ENCODE data around the gene BMERB1.
"Not testable (repeated sequence)": the region's sequence is repeated elsewhere in the genome, so short reads cannot be mapped to it uniquely, and the experiment has no call there.

The BMERB1 gene

DNA sequence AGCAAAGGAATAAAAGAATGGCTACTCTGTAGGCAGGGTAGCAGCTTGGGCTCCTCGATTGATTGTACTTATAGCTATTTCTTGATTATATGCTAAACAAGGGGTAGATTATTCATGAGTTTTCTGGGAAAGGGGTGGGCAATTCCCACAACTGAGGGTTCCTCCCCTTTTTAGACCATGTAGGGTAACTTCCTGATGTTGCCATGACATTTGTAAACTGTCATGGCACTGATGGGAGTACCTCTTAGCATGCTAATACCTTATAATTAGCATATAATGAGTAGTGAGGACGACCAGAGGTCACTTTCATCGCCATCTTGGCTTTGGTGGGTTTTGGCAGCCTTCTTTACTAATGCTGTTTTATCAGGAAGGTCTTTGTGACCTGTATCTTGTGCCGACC is 136.3 kb downstream of the BMERB1 start:
- DNase-seq: not testable (repeated sequence)

GRCh38 chr16:15571557-15571956 is 137.2 kb downstream of the BMERB1 start:
- no peak for DNase-seq

GRCh38 chr16:15572329-15573001 is 138.1 kb downstream of the BMERB1 start:
- no peak for DNase-seq

DNA sequence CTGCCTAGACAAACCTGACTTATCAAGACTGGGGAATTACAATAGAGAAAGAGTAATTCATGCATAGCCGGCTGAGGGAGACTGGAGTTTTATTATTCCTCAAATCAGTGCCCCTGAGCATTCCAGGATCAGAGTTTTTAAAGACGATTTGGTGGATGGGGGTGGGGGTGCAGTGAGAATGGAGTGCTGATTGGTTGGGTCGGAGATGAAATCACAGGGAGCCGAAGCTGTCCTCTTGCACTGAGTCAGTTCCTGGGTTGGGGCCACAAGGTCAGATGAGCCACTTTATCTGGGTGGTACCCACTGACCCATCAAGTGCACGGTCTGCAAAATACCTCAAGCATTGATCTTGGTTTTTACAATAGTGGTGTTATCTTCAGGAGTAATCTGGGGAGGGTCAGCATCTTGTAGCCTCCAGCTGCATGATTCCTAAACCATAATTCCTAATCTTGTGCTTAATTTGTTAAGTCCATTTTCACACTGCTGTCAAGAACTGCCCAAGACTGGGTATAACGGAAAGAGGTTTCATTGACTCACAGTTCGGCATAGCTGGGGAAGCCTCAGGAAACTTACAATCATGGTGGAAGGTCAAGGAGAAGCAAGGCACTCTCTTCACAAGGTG is 139.0 kb downstream of the BMERB1 start:
- DNase-seq: no peak

GRCh38 chr16:15573896-15574613 is 139.7 kb downstream of the BMERB1 start:
- not testable (repeated sequence) for DNase-seq

GRCh38 chr16:15574614-15574948 is 140.2 kb downstream of the BMERB1 start:
- no peak for DNase-seq

DNA sequence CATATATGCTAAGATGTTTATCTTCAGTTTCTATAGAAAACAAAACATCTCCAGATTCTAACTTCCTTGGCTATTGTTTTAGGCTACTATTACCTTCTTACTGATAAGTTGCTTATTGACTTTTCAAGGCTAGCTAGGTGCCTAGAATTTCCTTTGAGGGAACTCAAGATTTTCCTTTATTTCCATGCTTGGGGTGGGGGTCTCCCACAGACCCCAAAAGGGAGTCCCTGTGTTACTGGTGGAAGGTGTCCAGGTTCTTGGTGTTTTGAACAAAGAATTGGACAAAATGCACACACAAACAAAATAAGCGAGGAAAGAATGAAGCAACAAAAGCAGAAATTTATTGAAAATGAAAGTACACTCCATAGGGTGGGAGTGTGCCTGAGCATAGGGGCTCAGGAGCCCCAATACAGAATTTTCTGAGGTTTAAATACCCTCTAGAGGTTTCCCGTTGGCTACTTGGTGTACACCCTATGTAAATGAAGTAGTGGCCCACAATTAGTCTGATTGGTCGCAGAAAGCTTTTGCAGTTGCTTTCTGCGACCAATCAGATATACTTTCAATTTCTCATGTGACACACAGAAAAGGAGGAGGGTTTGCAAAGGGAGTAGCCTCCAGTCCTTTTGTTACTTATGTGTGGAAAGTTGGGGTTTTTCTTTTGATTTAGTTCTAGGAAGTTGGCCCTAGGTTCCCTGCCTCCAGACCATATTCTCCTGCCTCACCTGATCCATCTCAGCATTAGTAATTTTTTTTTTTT is 141.1 kb downstream of the BMERB1 start:
- no peak for DNase-seq

- no peak for DNase-seq
Measured at GRCh38 chr16:15576960-15577958, 142.9 kb downstream of the BMERB1 start.

DNA sequence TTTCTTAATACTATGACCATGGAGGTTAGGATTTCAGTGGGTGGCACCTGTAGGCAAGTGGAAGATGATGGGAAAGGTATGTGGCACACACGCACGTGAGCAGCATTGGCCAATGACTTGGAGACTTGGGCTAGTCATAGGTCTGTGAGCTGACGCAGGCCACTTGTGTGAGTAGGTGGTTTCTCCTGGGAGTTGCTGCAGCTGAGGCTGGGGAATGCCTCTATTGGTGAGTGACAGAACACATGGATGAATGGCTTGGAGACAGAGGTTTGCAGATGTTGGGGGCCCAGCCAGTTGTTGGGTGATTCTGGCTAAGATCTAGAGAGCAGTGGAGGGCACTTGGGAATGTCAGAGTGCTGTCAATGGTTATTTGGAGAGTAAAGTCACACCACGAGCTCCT is 144.4 kb downstream of the BMERB1 start:
- DNase-seq: no peak

DNA sequence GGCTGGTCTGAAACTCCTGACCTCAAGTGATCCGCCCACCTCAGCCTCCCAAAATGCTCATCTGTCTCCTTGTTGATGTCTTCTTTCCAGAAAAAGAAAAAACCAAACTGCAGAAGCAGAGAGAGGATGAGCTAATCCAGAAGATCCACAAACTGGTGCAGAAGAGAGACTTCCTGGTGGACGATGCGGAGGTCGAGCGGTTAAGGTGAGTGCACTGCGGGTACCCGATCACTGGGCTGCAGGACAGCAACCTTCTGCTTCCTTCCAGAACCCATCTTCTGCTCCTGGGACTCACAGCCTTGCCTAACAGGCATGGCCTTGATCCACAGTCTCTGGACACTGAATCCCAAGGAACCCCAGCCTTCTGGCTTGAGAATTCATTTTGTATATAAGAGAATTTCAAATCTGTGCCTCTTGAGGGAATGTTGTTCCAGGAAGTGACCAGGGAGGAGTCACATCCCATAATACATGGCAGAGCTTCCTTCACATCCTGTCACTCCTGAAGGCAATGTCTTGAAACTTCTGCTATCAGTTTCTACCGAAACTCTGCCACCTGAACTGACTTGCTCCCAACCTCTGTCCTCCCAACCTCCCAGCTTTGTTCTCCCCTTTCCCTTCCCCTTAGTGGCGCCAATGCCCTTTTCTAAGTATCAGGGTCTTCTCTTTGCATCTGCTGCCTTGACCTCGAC is 146.9 kb downstream of the BMERB1 start:
- DNase-seq: no peak

GRCh38 chr16:15583526-15583925 is 149.1 kb downstream of the BMERB1 start:
- no peak for DNase-seq

- no peak for DNase-seq
Measured at GRCh38 chr16:15585956-15586355, 151.6 kb downstream of the BMERB1 start.

GRCh38 chr16:15586716-15587115 is 152.3 kb downstream of the BMERB1 start:
- DNase-seq: no peak

DNA sequence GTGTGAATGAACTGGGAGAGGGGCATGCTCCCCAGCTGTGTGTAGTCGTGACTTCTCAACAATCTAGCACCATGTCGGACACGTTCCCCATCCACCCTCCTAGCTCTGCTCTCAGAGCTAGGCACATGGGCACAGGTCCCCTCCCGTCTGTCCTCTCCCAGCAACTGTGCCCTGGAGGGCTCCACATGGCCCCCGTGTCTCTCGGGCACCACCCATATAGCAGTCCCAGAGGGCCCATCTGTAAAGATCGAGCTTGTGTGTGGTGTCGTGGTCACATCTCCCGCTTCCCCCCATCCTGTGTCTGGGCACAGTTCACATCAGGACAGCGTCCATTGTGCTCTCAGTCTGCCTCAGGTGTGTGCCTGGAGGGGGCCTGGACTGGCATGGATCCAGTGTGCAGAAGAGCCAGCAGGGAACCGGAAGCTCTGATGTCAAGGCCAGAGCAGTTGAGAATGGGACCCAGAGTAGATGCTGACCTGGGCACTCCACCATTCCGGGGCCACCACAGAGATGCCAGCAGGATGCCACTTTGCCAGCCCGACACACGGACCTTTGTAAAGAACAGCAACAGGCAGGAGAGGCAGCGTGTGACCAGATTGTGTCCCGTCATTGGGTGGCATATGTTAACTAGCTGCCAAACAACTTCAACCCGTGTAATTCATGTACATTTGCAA is 152.9 kb downstream of the BMERB1 start:
- no peak for DNase-seq

- DNase-seq: no peak
Measured at GRCh38 chr16:15592324-15592723, 157.9 kb downstream of the BMERB1 start.

GRCh38 chr16:15593235-15593634 is 158.8 kb downstream of the BMERB1 start:
- no peak for DNase-seq

DNA sequence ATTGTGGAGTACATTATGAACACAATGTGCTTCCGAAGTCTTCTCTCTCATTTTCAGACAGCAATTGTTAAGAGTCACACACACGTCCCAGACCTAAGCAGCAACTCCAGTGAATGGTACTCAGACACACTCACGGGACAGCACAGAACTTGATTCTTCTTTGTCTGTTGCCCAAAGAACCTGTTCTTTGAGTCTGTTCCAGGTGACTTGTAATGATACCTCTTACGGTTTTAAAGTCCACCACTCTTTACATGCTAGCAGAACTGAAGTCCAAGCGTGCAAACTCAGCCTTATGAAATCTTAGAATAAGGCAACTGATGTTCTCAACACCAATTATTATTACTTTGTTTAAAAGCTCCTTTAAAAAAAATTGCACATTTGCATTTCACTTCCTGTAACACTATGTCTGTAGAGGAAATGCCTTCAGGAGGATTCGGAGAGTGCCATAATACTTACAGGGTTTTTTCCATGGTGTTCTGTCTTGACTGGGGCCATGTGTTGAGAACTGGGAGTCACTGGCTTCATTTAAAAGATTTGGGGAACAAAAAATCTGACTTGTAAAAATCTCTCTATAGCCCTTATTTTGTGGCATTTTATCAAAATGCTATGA is 160.4 kb downstream of the BMERB1 start:
- DNase-seq: no peak

- no peak for DNase-seq
Measured at GRCh38 chr16:15597135-15597534, 162.7 kb downstream of the BMERB1 start.

- no peak for DNase-seq
Measured at GRCh38 chr16:15597822-15598647, 163.6 kb downstream of the BMERB1 start.

Data from NCI-H1092 (cell line).